Gastrocnemius medialis (tissue), 4 donors: ENCODE measurements around the gene DOCK10.

Experiments used
- CTCF ChIP-seq, 5 experiments: fragments of 450-650 bp in 3 of 5; fragments of 200-600 bp in 2 of 5; sonication (generic) in 2 of 5; IDR thresholded peaks in 4 of 5; conservative IDR thresholded peaks in 1 of 5; 1 replicate in 4 of 5; 2 replicates in 1 of 5; pipeline ENCODE4 v1.5.1; 2016 to 2019; ENCODE audit warnings: antibody characterized with exemption in 5 of 5, mild to moderate bottlenecking in 3 of 5, moderate library complexity in 3 of 5
- POLR2A ChIP-seq, 2 donors: fragments of 450-650 bp; IDR thresholded peaks; one replicate each; pipeline ENCODE4 v1.6.1; 2017; ENCODE audit warnings: antibody characterized with exemption in 2 of 2, mild to moderate bottlenecking in 2 of 2, moderate library complexity in 2 of 2

- TF ChIP-seq POLR2A (IDR thresholded peaks at IDR 0.05) (no peak), CTCF (IDR thresholded peaks at IDR 0.05 in 4 of 5, conservative IDR thresholded peaks at IDR 0.05 in 1 of 5) (no peak)
These were observed 516 bp upstream of the DOCK10 start for GRCh38 chr2:225042800-225043167.
